Measurements from ENCODE around the gene PRKCD. TPM values are rescaled to one million over a fixed set of nuclear protein-coding genes. Genes with fewer than 3 reads are reported as not detected.

Gene PRKCD
- total RNA-seq, 2 experiments from 2014 or later = 18.1 to 20.1 TPM

DNA sequence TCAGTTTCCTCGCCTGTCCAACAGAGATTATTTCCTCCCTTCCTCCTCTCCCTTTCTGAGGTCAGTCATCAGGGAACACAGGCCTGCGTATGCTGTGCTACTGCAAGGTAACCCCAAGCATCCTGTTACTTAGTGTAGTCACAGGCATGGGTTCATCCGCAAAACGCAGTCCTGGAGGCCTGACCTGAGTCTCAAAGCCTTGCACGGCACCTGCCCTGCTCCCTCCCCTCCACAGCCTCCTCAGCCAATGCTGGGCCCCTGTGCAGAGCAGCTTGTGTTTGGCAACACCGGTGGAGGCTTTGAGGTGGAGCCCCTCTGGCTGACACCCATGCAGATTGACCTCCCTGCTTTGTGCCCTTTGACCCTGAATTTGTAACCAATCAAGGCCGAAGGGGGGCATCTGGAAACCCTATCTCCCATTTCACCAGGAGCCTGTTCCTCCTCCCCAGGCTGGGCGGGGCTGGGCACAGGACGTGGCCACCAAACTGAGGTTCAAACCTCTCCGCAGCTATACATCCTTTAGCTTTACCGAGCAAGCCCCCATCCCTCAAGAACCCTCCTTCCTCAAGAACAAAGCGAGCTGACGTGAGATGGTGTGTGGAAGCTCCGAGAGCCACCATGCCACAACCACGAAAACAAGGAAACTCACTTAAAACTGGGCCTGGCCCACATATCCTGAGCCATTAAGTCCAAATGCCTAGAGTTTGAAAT is 73.3 kb downstream of the PRKCD start:
- peaks cover 91% of the 10 kb centered on the region for H3K36me3 ChIP-seq (ENCODE audit: insufficient read depth, low read length)
- TF ChIP-seq, protein P1, sequence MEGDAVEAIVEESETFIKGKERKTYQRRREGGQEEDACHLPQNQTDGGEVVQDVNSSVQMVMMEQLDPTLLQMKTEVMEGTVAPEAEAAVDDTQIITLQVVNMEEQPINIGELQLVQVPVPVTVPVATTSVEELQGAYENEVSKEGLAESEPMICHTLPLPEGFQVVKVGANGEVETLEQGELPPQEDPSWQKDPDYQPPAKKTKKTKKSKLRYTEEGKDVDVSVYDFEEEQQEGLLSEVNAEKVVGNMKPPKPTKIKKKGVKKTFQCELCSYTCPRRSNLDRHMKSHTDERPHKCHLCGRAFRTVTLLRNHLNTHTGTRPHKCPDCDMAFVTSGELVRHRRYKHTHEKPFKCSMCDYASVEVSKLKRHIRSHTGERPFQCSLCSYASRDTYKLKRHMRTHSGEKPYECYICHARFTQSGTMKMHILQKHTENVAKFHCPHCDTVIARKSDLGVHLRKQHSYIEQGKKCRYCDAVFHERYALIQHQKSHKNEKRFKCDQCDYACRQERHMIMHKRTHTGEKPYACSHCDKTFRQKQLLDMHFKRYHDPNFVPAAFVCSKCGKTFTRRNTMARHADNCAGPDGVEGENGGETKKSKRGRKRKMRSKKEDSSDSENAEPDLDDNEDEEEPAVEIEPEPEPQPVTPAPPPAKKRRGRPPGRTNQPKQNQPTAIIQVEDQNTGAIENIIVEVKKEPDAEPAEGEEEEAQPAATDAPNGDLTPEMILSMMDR (IDR thresholded peaks at IDR 0.05) = no peak
- Mint-ChIP-seq H3K9me3 (no peaks in the 10 kb centered on the region), H3K27me3 (no peaks in the 10 kb centered on the region), H3K36me3 (ENCODE audit: low read depth) (peaks cover 80% of the 10 kb centered on the region), H3K4me1 (ENCODE audit: low read depth) (no peaks in the 10 kb centered on the region), H3K4me3 (no peak overlapping the region), H3K27ac (no peak overlapping the region)
- H3K9me3 ChIP-seq (ENCODE audit: control insufficient read depth in 1 of 2, insufficient read depth in 1 of 2, low read length in 2 of 2) = peaks cover 0 to 3% of the 10 kb centered on the region in 2 experiments
- DNase-seq = no peak
- no peaks in the 10 kb centered on the region for H3K4me1 ChIP-seq (ENCODE audit: insufficient read depth, low read length)
- H3K27ac ChIP-seq (ENCODE audit: low read depth in 1 of 2, low read length in 2 of 2) = no peak overlapping the region
- H3K27me3 ChIP-seq (ENCODE audit: control insufficient read depth in 1 of 2, insufficient read depth in 2 of 2, low read length in 2 of 2) = no peaks in the 10 kb centered on the region
- ATAC-seq (ENCODE audit: poor library complexity) = no peak
- CTCF ChIA-PET = no interaction called here
- intact Hi-C loops (cut with DNase I, micrococcal nuclease) = no loop called here
- POLR2A ChIA-PET = interaction anchor here (0.7 kb wide), 1 partner anchor 103 kb away, joined by 3 read pairs; no protein-coding TSS in a partner anchor
- H3K4me3 ChIP-seq (ENCODE audit: low read length) = no peak overlapping the region

DNA sequence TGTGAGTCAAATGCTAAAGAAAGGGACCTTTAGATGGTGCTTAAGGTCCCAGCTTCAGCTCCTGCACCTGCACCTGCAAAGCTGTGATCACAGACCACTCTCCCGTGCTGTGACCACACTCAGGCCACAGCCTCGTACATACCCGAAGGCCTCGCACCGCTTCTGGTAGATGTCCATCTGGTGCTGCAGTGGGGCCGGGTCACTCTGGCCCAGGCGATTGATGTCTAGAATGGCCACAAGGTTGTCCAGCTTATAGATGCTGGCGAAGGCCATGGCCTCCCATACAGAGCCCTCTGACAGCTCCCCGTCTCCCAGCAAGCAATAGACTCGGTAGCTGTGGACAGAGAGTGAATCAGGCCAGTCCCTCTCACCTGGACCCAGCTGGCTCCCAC is 73.8 kb downstream of the PRKCD start:
- ChIA-PET POLR2A (interaction anchor here (0.7 kb wide), 1 partner anchor 103 kb away, joined by 3 read pairs; no protein-coding TSS in a partner anchor), CTCF (no interaction called here)
- Histone ChIP-seq H3K4me1 (ENCODE audit: insufficient read depth, low read length) (no peaks in the 10 kb centered on the region), H3K27me3 (ENCODE audit: control insufficient read depth in 1 of 2, insufficient read depth in 2 of 2, low read length in 2 of 2) (no peaks in the 10 kb centered on the region), H3K4me3 (ENCODE audit: low read length) (no peak overlapping the region), H3K27ac (ENCODE audit: low read depth in 1 of 2, low read length in 2 of 2) (no peak overlapping the region), H3K36me3 (ENCODE audit: insufficient read depth, low read length) (peaks cover 91% of the 10 kb centered on the region), H3K9me3 (ENCODE audit: control insufficient read depth in 1 of 2, insufficient read depth in 1 of 2, low read length in 2 of 2) (peaks cover 0 to 3% of the 10 kb centered on the region in 2 experiments)
- Mint-ChIP-seq H3K9me3 (no peaks in the 10 kb centered on the region), H3K4me3 (no peak overlapping the region), H3K4me1 (ENCODE audit: low read depth) (no peaks in the 10 kb centered on the region), H3K27ac (no peak overlapping the region), H3K27me3 (no peaks in the 10 kb centered on the region), H3K36me3 (ENCODE audit: low read depth) (peaks cover 80% of the 10 kb centered on the region)
- TF ChIP-seq, protein P1 (IDR thresholded peaks at IDR 0.05) = no peak
- ATAC-seq (ENCODE audit: poor library complexity) (no peak), DNase-seq (no peak)
- intact Hi-C loops (cut with DNase I, micrococcal nuclease) = no loop called here

DNA sequence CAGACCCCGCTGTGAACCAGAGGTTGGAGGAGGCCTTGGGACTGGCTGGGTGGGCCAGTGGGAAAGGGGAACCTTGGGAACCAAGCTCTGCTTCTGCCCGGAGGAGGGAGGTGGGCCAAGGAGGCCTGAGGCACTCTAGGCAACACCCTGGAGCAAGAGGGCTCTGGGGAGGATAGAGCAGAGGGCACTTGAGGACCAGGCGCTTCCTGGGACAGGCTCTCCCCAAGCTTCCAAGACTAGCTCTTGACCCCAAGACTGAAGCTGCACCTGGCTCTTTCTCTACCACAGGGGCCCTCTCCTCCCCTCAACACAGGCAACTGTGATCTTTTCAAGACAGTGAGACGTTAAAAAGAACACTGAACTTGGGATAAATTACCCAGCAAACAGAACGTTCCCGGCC is 74.5 kb downstream of the PRKCD start:
- CTCF ChIA-PET = no interaction called here
- peaks cover 3% of the 10 kb centered on the region for H3K4me1 ChIP-seq (ENCODE audit: insufficient read depth, low read length)

More for the DNA sequence above, 74.5 kb downstream of the PRKCD start:
- intact Hi-C loops (cut with DNase I, micrococcal nuclease) = no loop called here
- H3K9me3 ChIP-seq (ENCODE audit: control insufficient read depth in 1 of 2, insufficient read depth in 1 of 2, low read length in 2 of 2) = no peaks in the 10 kb centered on the region
- no peak for ATAC-seq (ENCODE audit: poor library complexity)
- H3K27ac ChIP-seq (ENCODE audit: low read depth in 1 of 2, low read length in 2 of 2) = no peak overlapping the region
- Mint-ChIP-seq H3K9me3 (no peaks in the 10 kb centered on the region), H3K27me3 (no peaks in the 10 kb centered on the region), H3K4me1 (ENCODE audit: low read depth) (no peaks in the 10 kb centered on the region), H3K27ac (no peak overlapping the region), H3K36me3 (ENCODE audit: low read depth) (peaks cover 80% of the 10 kb centered on the region), H3K4me3 (no peak overlapping the region)
- no peaks in the 10 kb centered on the region for H3K27me3 ChIP-seq (ENCODE audit: control insufficient read depth in 1 of 2, insufficient read depth in 2 of 2, low read length in 2 of 2)
- DNase-seq = no peak
- TF ChIP-seq, protein P1 (IDR thresholded peaks at IDR 0.05) = no peak
- H3K36me3 ChIP-seq (ENCODE audit: insufficient read depth, low read length) = peaks cover 91% of the 10 kb centered on the region
- POLR2A ChIA-PET = no interaction called here
- no peak overlapping the region for H3K4me3 ChIP-seq (ENCODE audit: low read length)

Data from CD4-positive, alpha-beta T cell (primary cell).